Measurements from ENCODE around the gene AFF4. TPM values are rescaled to one million over a fixed set of nuclear protein-coding genes. Genes with fewer than 3 reads are reported as not detected.

AFF4 gene
- total RNA-seq, 2 experiments from 2014 or later = 21.6 to 42.4 TPM

GRCh38 chr5:132839426-132840301 is 123.8 kb downstream of the AFF4 start:
- H3K4me2 ChIP-seq (ENCODE audit: low read length) = no peak overlapping the region
- no peaks in the 10 kb centered on the region for H3K9me2 ChIP-seq (ENCODE audit: insufficient read depth, low read length)
- H4K20me1 ChIP-seq (ENCODE audit: insufficient read depth, low read length) = no peaks in the 10 kb centered on the region
- H3K4me3 ChIP-seq (ENCODE audit: low read depth, low read length, poor library complexity, severe bottlenecking) = no peak overlapping the region
- H3K79me2 ChIP-seq (ENCODE audit: insufficient read depth, low read depth, low read length) = no peaks in the 10 kb centered on the region
- no peaks in the 10 kb centered on the region for H3K36me3 ChIP-seq (ENCODE audit: insufficient read depth, low read length)
- no peak overlapping the region for H2AFZ ChIP-seq (ENCODE audit: low read length)
- H3K27ac ChIP-seq (ENCODE audit: low read depth, low read length, poor library complexity, severe bottlenecking) = no peak overlapping the region
- POLR2A ChIA-PET = interaction anchor here (0.7 kb wide), 1 partner anchor 9 kb away, joined by 3 read pairs; no protein-coding TSS in a partner anchor
- TF ChIP-seq EZH2phosphoT487 (IDR thresholded peaks at IDR 0.05; ENCODE audit: borderline replicate concordance, low read depth, low read length) (no peak), CTCF (conservative IDR thresholded peaks at IDR 0.05; ENCODE audit: low read length) (no peak)
- CTCF ChIA-PET (ENCODE audit: unreplicated experiment) = no interaction called here
- DNase-seq (ENCODE audit: low spot score) = no peak
- H3K4me1 ChIP-seq (ENCODE audit: insufficient read depth, low read length, poor library complexity, severe bottlenecking) = no peaks in the 10 kb centered on the region
- H3K9me3 ChIP-seq (ENCODE audit: low read length) = no peaks in the 10 kb centered on the region
- BruUV-seq (replicated peaks) = no TSS peak
- intact Hi-C loops (cut with micrococcal nuclease; ENCODE audit: unreplicated experiment) = loop anchor here (10.0 kb wide), 1 partner anchor 455 kb away; no protein-coding TSS in a partner anchor

GRCh38 chr5:132838516-132839282 is 124.7 kb downstream of the AFF4 start:
- no peaks in the 10 kb centered on the region for H3K36me3 ChIP-seq (ENCODE audit: insufficient read depth, low read length)
- no peaks in the 10 kb centered on the region for H3K9me2 ChIP-seq (ENCODE audit: insufficient read depth, low read length)
- no peak overlapping the region for H2AFZ ChIP-seq (ENCODE audit: low read length)
- POLR2A ChIA-PET = interaction anchor here (0.7 kb wide), 1 partner anchor 45 kb away, joined by 3 read pairs; no protein-coding TSS in a partner anchor
- no peak for DNase-seq (ENCODE audit: low spot score)
- TF ChIP-seq CTCF (conservative IDR thresholded peaks at IDR 0.05; ENCODE audit: low read length) (no peak), EZH2phosphoT487 (IDR thresholded peaks at IDR 0.05; ENCODE audit: borderline replicate concordance, low read depth, low read length) (no peak)
- no peak overlapping the region for H3K27ac ChIP-seq (ENCODE audit: low read depth, low read length, poor library complexity, severe bottlenecking)
- H3K79me2 ChIP-seq (ENCODE audit: insufficient read depth, low read depth, low read length) = no peaks in the 10 kb centered on the region
- no peaks in the 10 kb centered on the region for H3K4me1 ChIP-seq (ENCODE audit: insufficient read depth, low read length, poor library complexity, severe bottlenecking)
- no peaks in the 10 kb centered on the region for H4K20me1 ChIP-seq (ENCODE audit: insufficient read depth, low read length)
- CTCF ChIA-PET (ENCODE audit: unreplicated experiment) = no interaction called here
- no TSS peak for BruUV-seq (replicated peaks)
- no peak overlapping the region for H3K4me2 ChIP-seq (ENCODE audit: low read length)
- intact Hi-C loops (cut with micrococcal nuclease; ENCODE audit: unreplicated experiment) = loop anchor here (10.0 kb wide), 1 partner anchor 456 kb away; no protein-coding TSS in a partner anchor
- no peak overlapping the region for H3K4me3 ChIP-seq (ENCODE audit: low read depth, low read length, poor library complexity, severe bottlenecking)
- no peaks in the 10 kb centered on the region for H3K9me3 ChIP-seq (ENCODE audit: low read length)

Measured in OCI-LY7 (cell line).